NCI-H82 (cell line): ENCODE measurements around the gene EFCC1.

Experiments
- DNase-seq: peaks from one replicate; lab custom pipeline; 2025; lab: John Stamatoyannopoulos, UW

EFCC1 gene

GRCh38 chr3:129032716-129033115 is 31.6 kb downstream of the EFCC1 start:
- DNase-seq = no peak

- DNase-seq = no peak
These were observed 32.0 kb downstream of the EFCC1 start for GRCh38 chr3:129033151-129033550.

GRCh38 chr3:129033633-129034321 is 32.7 kb downstream of the EFCC1 start:
- no peak for DNase-seq

GRCh38 chr3:129034642-129035041 is 33.5 kb downstream of the EFCC1 start:
- peak; percentile 37 for DNase-seq

GRCh38 chr3:129035360-129036221 is 34.5 kb downstream of the EFCC1 start:
- DNase-seq = no peak

- DNase-seq = no peak
These were observed 35.4 kb downstream of the EFCC1 start for GRCh38 chr3:129036222-129037092.

- no peak for DNase-seq
These were observed 36.0 kb downstream of the EFCC1 start for GRCh38 chr3:129037093-129037419.

GRCh38 chr3:129038121-129038855 is 37.2 kb downstream of the EFCC1 start:
- DNase-seq = peak; percentile 23

GRCh38 chr3:129039271-129040038 is 38.4 kb downstream of the EFCC1 start:
- peak; percentile 77 for DNase-seq

- DNase-seq = no peak
These were observed 38.9 kb downstream of the EFCC1 start for GRCh38 chr3:129040039-129040336.

- DNase-seq = no peak
These were observed 39.6 kb downstream of the EFCC1 start for GRCh38 chr3:129040579-129041300.

- no peak for DNase-seq
These were observed 44.6 kb downstream of the EFCC1 start for GRCh38 chr3:129045675-129046036.

GRCh38 chr3:129046037-129046731 is 45.1 kb downstream of the EFCC1 start:
- no peak for DNase-seq

GRCh38 chr3:129046732-129047552 is 45.8 kb downstream of the EFCC1 start:
- DNase-seq = no peak

GRCh38 chr3:129047553-129047839 is 46.4 kb downstream of the EFCC1 start:
- DNase-seq = no peak

- no peak for DNase-seq
These were observed 49.6 kb downstream of the EFCC1 start for GRCh38 chr3:129050556-129051295.

- no peak for DNase-seq
These were observed 50.8 kb downstream of the EFCC1 start for GRCh38 chr3:129051871-129052340.

GRCh38 chr3:129052675-129053074 is 51.6 kb downstream of the EFCC1 start:
- DNase-seq = no peak
